ENCODE results near the gene SPAG7. TPM values are rescaled to one million over a fixed set of nuclear protein-coding genes. Genes with fewer than 3 reads are reported as not detected.
"Not testable (repeated sequence)": the region's sequence is repeated elsewhere in the genome, so short reads cannot be mapped to it uniquely, and the experiment has no call there.

SPAG7 gene
- total and polyA plus RNA-seq, 2 of the 8 experiments (the other 6 are each of a cell fraction or from before 2014, with no cell fraction given): 74.2 to 81.9 TPM

- not testable (repeated sequence) for H3K4me3 ChIP-seq (ENCODE audit: extremely low read depth in 1 of 4, insufficient read depth in 2 of 4, low read depth in 3 of 4, low read length in 4 of 4); H4K5ac ChIP-seq (ENCODE audit: insufficient read length, low read depth, low read length); H3K9ac ChIP-seq (replicated peaks in 1 of 4; ENCODE audit: extremely low read depth in 1 of 4, low read depth in 3 of 4, low read length in 3 of 4); DNase-seq (ENCODE audit: low read depth in 1 of 2, low spot score in 2 of 2); H3K9me3 ChIP-seq (ENCODE audit: insufficient read depth in 2 of 2, low read depth in 1 of 2, low read length in 1 of 2); H3K23ac ChIP-seq (ENCODE audit: insufficient read length); H2BK12ac ChIP-seq (ENCODE audit: low read depth, low read length); H3K23me2 ChIP-seq (ENCODE audit: low read depth, low read length); H3K4me1 ChIP-seq (replicated peaks in 1 of 4; ENCODE audit: control insufficient read depth in 3 of 4, insufficient read depth in 4 of 4, low read length in 3 of 4); H4K20me1 ChIP-seq (replicated peaks in 1 of 2; ENCODE audit: control insufficient read depth in 1 of 2, insufficient read depth in 2 of 2, low read length in 2 of 2); H4K8ac ChIP-seq (ENCODE audit: extremely low read depth, insufficient read depth, low read length); H3K79me1 ChIP-seq (ENCODE audit: low read depth, low read length); H4K91ac ChIP-seq (replicated peaks; ENCODE audit: insufficient read length, low read length); H3K14ac ChIP-seq (ENCODE audit: insufficient read length); H3K36me3 ChIP-seq (ENCODE audit: control insufficient read depth in 2 of 4, insufficient read depth in 4 of 4, low read length in 3 of 4); H3K4ac ChIP-seq (replicated peaks; ENCODE audit: insufficient read length, low read depth, low read length); H2BK5ac ChIP-seq (ENCODE audit: low read depth, low read length); H2BK15ac ChIP-seq (ENCODE audit: low read length); H2BK120ac ChIP-seq (replicated peaks; ENCODE audit: low read depth, low read length); H3K27me3 ChIP-seq (replicated peaks in 1 of 4; ENCODE audit: control insufficient read depth in 3 of 4, extremely low read depth in 1 of 4, insufficient read depth in 3 of 4, low read length in 3 of 4); FAIRE-seq; H2AK5ac ChIP-seq (ENCODE audit: low read depth, low read length); H2AFZ ChIP-seq (ENCODE audit: low read length); H3K27ac ChIP-seq (ENCODE audit: low read depth, low read length); H2BK20ac ChIP-seq (ENCODE audit: low read length); H3K4me2 ChIP-seq (ENCODE audit: insufficient read depth in 1 of 2, low read depth in 2 of 2, low read length in 2 of 2); H3K56ac ChIP-seq (replicated peaks; ENCODE audit: insufficient read length, low read depth, low read length); H3K79me2 ChIP-seq (ENCODE audit: control insufficient read depth in 1 of 2, insufficient read depth in 2 of 2, low read length in 2 of 2); H3K18ac ChIP-seq (ENCODE audit: extremely low read depth, low read length)
- 84% methylated on average over 4 of the region's 4 CpGs; no CpG with 5 or more reads in 1 of the 2 experiments for WGBS, 2 experiments (ENCODE audit: extremely low coverage in 1 of 2, insufficient coverage in 1 of 2, insufficient read length in 1 of 2, insufficient replicate concordance in 2 of 2, low coverage in 1 of 2, low lambda C conversion rate in 2 of 2, missing lambda C conversion rate in 1 of 2)
- POLR2A ChIA-PET (ENCODE audit: partially characterized antibody): interaction anchor here (1.0 to 5.1 kb wide), 5 partner anchors 9 to 25 kb away, joined by 3 to 55 read pairs (median 6); partner anchors contain the start of genes RNF167 and SLC25A11
- CTCF ChIA-PET (ENCODE audit: partially characterized antibody): interaction anchor here (2.2 kb wide), 1 partner anchor 9 kb away, joined by 6 read pairs; no protein-coding TSS in a partner anchor
Observed at GRCh38 chr17:4914551-4914950, 53.1 kb downstream of the SPAG7 start.
